Ishikawa (cell line): Measurements from ENCODE around the gene CCDC57.

ENCODE experiments used
- CEBPB ChIP-seq: IDR thresholded peaks from 2 replicates; pipeline ENCODE4 v1.6.1; 2012
- CREB1 ChIP-seq: IDR thresholded peaks from 2 replicates; pipeline ENCODE4 v1.6.1; 2012; ENCODE audit warnings: low read depth
- EGR1 ChIP-seq: IDR thresholded peaks from 2 replicates; pipeline ENCODE4 v1.6.1; 2012
- EP300 ChIP-seq: IDR thresholded peaks from 2 replicates; pipeline ENCODE4 v1.6.1; 2012; ENCODE audit warnings: borderline replicate concordance
- FOXM1 ChIP-seq: IDR thresholded peaks from 2 replicates; pipeline ENCODE4 v1.6.1; 2012; ENCODE audit warnings: low read depth, borderline replicate concordance
- NFIC ChIP-seq: IDR thresholded peaks from 2 replicates; pipeline ENCODE4 v1.6.1; 2012
- RAD21 ChIP-seq: IDR thresholded peaks from 2 replicates; pipeline ENCODE4 v1.6.1; 2012; ENCODE audit warnings: low read depth
- TAF1 ChIP-seq: IDR thresholded peaks from 2 replicates; pipeline ENCODE4 v1.6.1; 2012; ENCODE audit warnings: low read depth, mild to moderate bottlenecking
- TCF12 ChIP-seq: IDR thresholded peaks from 2 replicates; pipeline ENCODE4 v1.6.1; 2012; ENCODE audit warnings: low read depth
- TEAD4 ChIP-seq: IDR thresholded peaks from 2 replicates; pipeline ENCODE4 v1.6.1; 2012
- USF1 ChIP-seq: IDR thresholded peaks from 2 replicates; pipeline ENCODE4 v1.6.1; 2012
- YY1 ChIP-seq: IDR thresholded peaks from 2 replicates; pipeline ENCODE4 v1.6.1; 2012; ENCODE audit warnings: low read depth
- ZBTB7A ChIP-seq: IDR thresholded peaks from 2 replicates; pipeline ENCODE4 v1.6.1; 2012; ENCODE audit warnings: low read depth
- TF ChIP-seq, protein P1 (sequence below): IDR thresholded peaks from 2 replicates; pipeline ENCODE4 v1.6.1; 2012
- TF ChIP-seq, protein P2 (sequence below): IDR thresholded peaks from 2 replicates; pipeline ENCODE4 v1.6.1; 2012; ENCODE audit warnings: low read depth, mild to moderate bottlenecking

The CCDC57 gene

GRCh38 chr17:82101767-82102679 is 110.6 kb downstream of the CCDC57 start:
- TF ChIP-seq, protein P1, sequence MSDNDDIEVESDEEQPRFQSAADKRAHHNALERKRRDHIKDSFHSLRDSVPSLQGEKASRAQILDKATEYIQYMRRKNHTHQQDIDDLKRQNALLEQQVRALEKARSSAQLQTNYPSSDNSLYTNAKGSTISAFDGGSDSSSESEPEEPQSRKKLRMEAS = no peak
- no peak for TF ChIP-seq EGR1
- no peak for TF ChIP-seq NFIC
- TF ChIP-seq CEBPB = no peak
- no peak for TF ChIP-seq TAF1
- no peak for TF ChIP-seq FOXM1

DNA sequence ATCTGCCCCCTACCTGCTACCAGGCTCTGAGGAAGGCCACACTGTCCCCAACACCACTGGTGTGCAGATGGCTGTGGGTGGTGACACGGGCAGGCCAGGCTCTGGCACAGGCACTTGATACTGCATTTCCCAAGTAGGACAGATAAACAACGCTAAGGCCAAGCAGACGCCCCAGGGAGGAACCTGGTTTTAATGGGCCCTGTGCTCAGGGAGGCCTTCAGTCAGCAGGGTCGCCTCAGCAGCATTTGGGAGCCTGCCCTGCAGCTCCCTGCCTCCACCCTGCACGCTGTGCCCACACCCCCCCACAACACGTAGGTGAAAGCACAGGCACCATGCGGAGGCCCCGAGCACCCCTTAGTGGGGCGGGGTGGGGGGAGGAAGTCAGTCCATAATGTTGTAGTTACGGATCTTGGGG is 111.3 kb downstream of the CCDC57 start:
- TF ChIP-seq FOXM1 (no peak), YY1 (no peak), CREB1 (no peak), RAD21 (no peak), USF1 (no peak), CEBPB (no peak), EP300 (no peak), NFIC (no peak), ZBTB7A (no peak), TCF12 (no peak), TEAD4 (no peak), EGR1 (no peak), TAF1 (no peak)
- TF ChIP-seq, protein P2, sequence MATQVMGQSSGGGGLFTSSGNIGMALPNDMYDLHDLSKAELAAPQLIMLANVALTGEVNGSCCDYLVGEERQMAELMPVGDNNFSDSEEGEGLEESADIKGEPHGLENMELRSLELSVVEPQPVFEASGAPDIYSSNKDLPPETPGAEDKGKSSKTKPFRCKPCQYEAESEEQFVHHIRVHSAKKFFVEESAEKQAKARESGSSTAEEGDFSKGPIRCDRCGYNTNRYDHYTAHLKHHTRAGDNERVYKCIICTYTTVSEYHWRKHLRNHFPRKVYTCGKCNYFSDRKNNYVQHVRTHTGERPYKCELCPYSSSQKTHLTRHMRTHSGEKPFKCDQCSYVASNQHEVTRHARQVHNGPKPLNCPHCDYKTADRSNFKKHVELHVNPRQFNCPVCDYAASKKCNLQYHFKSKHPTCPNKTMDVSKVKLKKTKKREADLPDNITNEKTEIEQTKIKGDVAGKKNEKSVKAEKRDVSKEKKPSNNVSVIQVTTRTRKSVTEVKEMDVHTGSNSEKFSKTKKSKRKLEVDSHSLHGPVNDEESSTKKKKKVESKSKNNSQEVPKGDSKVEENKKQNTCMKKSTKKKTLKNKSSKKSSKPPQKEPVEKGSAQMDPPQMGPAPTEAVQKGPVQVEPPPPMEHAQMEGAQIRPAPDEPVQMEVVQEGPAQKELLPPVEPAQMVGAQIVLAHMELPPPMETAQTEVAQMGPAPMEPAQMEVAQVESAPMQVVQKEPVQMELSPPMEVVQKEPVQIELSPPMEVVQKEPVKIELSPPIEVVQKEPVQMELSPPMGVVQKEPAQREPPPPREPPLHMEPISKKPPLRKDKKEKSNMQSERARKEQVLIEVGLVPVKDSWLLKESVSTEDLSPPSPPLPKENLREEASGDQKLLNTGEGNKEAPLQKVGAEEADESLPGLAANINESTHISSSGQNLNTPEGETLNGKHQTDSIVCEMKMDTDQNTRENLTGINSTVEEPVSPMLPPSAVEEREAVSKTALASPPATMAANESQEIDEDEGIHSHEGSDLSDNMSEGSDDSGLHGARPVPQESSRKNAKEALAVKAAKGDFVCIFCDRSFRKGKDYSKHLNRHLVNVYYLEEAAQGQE = no peak
- TF ChIP-seq, protein P1 = no peak

- TF ChIP-seq TEAD4 (no peak), CEBPB (no peak), ZBTB7A (no peak), EP300 (no peak), FOXM1 (no peak), YY1 (no peak), CREB1 (no peak), EGR1 (no peak), TCF12 (no peak), NFIC (no peak), RAD21 (no peak), TAF1 (no peak), USF1 (no peak)
- TF ChIP-seq, protein P1 = no peak
- TF ChIP-seq, protein P2 = no peak
Measured at GRCh38 chr17:82100502-82101298, 111.9 kb downstream of the CCDC57 start.

- TF ChIP-seq CREB1 = no peak
- peak; percentile 65 for TF ChIP-seq USF1
- TF ChIP-seq, protein P1 = peak; percentile 89
- TF ChIP-seq ZBTB7A = peak; percentile 14; the same call in 1 of the 2 replicates
Measured at GRCh38 chr17:82098939-82099763, 113.5 kb downstream of the CCDC57 start.
